ENCODE results near the gene BORCS5. TPM values are rescaled to one million over a fixed set of nuclear protein-coding genes. Genes with fewer than 3 reads are reported as not detected.

The BORCS5 gene
- total and polyA plus RNA-seq, 2 of the 8 experiments (the other 6 are each of a cell fraction or from before 2014, with no cell fraction given) = 8.3 to 17.4 TPM

- H3K18ac ChIP-seq (ENCODE audit: extremely low read depth, low read length) = no peak overlapping the region
- no peak overlapping the region for H2BK15ac ChIP-seq (ENCODE audit: low read length)
- DNase-seq (ENCODE audit: low read depth in 1 of 2, low spot score in 2 of 2) = no peak
- no peaks in the 10 kb centered on the region for H3K23me2 ChIP-seq (ENCODE audit: low read depth, low read length)
- H3K56ac ChIP-seq (replicated peaks; ENCODE audit: insufficient read length, low read depth, low read length) = no peak overlapping the region
- H2BK12ac ChIP-seq (ENCODE audit: low read depth, low read length) = no peak overlapping the region
- H3K4me2 ChIP-seq (ENCODE audit: insufficient read depth in 1 of 2, low read depth in 2 of 2, low read length in 2 of 2) = no peak overlapping the region
- no peak overlapping the region for H3K4ac ChIP-seq (replicated peaks; ENCODE audit: insufficient read length, low read depth, low read length)
- H3K23ac ChIP-seq (ENCODE audit: insufficient read length) = no peak overlapping the region
- ChIA-PET CTCF (ENCODE audit: partially characterized antibody) (interaction anchor here (0.7 to 0.9 kb wide), 2 partner anchors 45 to 55 kb away, joined by 3 read pairs; no protein-coding TSS in a partner anchor), POLR2A (ENCODE audit: partially characterized antibody) (no interaction called here)
- no peak overlapping the region for H2BK20ac ChIP-seq (ENCODE audit: low read length)
- H4K8ac ChIP-seq (ENCODE audit: extremely low read depth, insufficient read depth, low read length) = no peak overlapping the region
- no peak overlapping the region for H3K9ac ChIP-seq (replicated peaks in 1 of 4; ENCODE audit: extremely low read depth in 1 of 4, low read depth in 3 of 4, low read length in 3 of 4)
- no peaks in the 10 kb centered on the region; a peak in 1 of 4 replicates for H3K79me2 ChIP-seq (ENCODE audit: control insufficient read depth in 1 of 2, insufficient read depth in 2 of 2, low read length in 2 of 2)
- H2BK5ac ChIP-seq (ENCODE audit: low read depth, low read length) = no peak overlapping the region
- no peaks in the 10 kb centered on the region for H3K27me3 ChIP-seq (replicated peaks in 1 of 4; ENCODE audit: control insufficient read depth in 3 of 4, extremely low read depth in 1 of 4, insufficient read depth in 3 of 4, low read length in 3 of 4)
- no peak overlapping the region for H2BK120ac ChIP-seq (replicated peaks; ENCODE audit: low read depth, low read length)
- H2AK5ac ChIP-seq (ENCODE audit: low read depth, low read length) = no peak overlapping the region
- no peaks in the 10 kb centered on the region for H3K9me3 ChIP-seq (ENCODE audit: insufficient read depth in 2 of 2, low read depth in 1 of 2, low read length in 1 of 2)
- H3K79me1 ChIP-seq (ENCODE audit: low read depth, low read length) = no peaks in the 10 kb centered on the region
- H4K91ac ChIP-seq (replicated peaks; ENCODE audit: insufficient read length, low read length) = no peak overlapping the region
- peaks cover 5 to 19% (median 11%) of the 10 kb centered on the region in 4 experiments; a peak in 6 of 7 replicates for H3K4me1 ChIP-seq (replicated peaks in 1 of 4; ENCODE audit: control insufficient read depth in 3 of 4, insufficient read depth in 4 of 4, low read length in 3 of 4)
- H4K20me1 ChIP-seq (replicated peaks in 1 of 2; ENCODE audit: control insufficient read depth in 1 of 2, insufficient read depth in 2 of 2, low read length in 2 of 2) = no peaks in the 10 kb centered on the region
- peak; percentile 72 for FAIRE-seq
- H2AFZ ChIP-seq (ENCODE audit: low read length) = no peak overlapping the region
- 92% methylated on average over 4 of the region's 4 CpGs; no CpG with 5 or more reads in 1 of the 2 experiments for WGBS, 2 experiments (ENCODE audit: extremely low coverage in 1 of 2, insufficient coverage in 1 of 2, insufficient read length in 1 of 2, insufficient replicate concordance in 2 of 2, low coverage in 1 of 2, low lambda C conversion rate in 2 of 2, missing lambda C conversion rate in 1 of 2)
- no peak overlapping the region for H4K5ac ChIP-seq (ENCODE audit: insufficient read length, low read depth, low read length)
- H3K14ac ChIP-seq (ENCODE audit: insufficient read length) = no peak overlapping the region
- no peaks in the 10 kb centered on the region for H3K36me3 ChIP-seq (ENCODE audit: control insufficient read depth in 2 of 4, insufficient read depth in 4 of 4, low read length in 3 of 4)
- H3K27ac ChIP-seq (ENCODE audit: low read depth, low read length) = no peak overlapping the region
- no peak overlapping the region for H3K4me3 ChIP-seq (ENCODE audit: extremely low read depth in 1 of 4, insufficient read depth in 2 of 4, low read depth in 3 of 4, low read length in 4 of 4)
- TF ChIP-seq POU5F1 (IDR thresholded peaks at IDR 0.05; ENCODE audit: low read depth, low read length) = no peak
- TF ChIP-seq YY1 (IDR thresholded peaks at IDR 0.05; ENCODE audit: low read depth, low read length) = no peak
- no peak for TF ChIP-seq CHD2 (IDR thresholded peaks at IDR 0.05; ENCODE audit: low read length)
- TF ChIP-seq BCL11A (IDR thresholded peaks at IDR 0.05; ENCODE audit: low read depth in 2 of 2, low read length in 2 of 2) = no peak
- TF ChIP-seq RAD21 (IDR thresholded peaks at IDR 0.05 in 1 of 2, conservative IDR thresholded peaks at IDR 0.05 in 1 of 2; ENCODE audit: low read depth in 2 of 2, low read length in 2 of 2) = no peak
Observed at GRCh38 chr12:12399776-12400305, 43.0 kb downstream of the BORCS5 start.
